Prostate gland (tissue), 2 donors: ENCODE measurements around the gene FIGNL2. TPM values are rescaled to one million over a fixed set of nuclear protein-coding genes. Genes with fewer than 3 reads are reported as not detected.

Experiments
- DNase-seq: peaks from one replicate; pipeline ENCODE4 v3.0.0-alpha.2; 2019; ENCODE audit warnings: low spot score
- H3K27ac ChIP-seq, 2 donors: fragments of 200-600 bp; sonication (generic); 2 replicates each; pipeline ENCODE4 v1.5.1; 2017 to 2019
- H3K27me3 ChIP-seq: fragments of 200-600 bp; sonication (generic); replicated peaks from 2 replicates; pipeline ENCODE4 v1.5.1; 2019; ENCODE audit not compliant: insufficient read depth
- H3K36me3 ChIP-seq, 2 donors: fragments of 200-600 bp; sonication (generic); 1 replicate in 1 of 2; 2 replicates in 1 of 2; pipeline versions ENCODE4 v1.5.1 to v1.8.1; 2017 to 2019
- H3K4me1 ChIP-seq: fragments of 200-600 bp; sonication (generic); replicated peaks from 2 replicates; pipeline ENCODE4 v1.5.1; 2019
- H3K4me3 ChIP-seq, 2 donors: fragments of 200-600 bp; sonication (generic); 2 replicates each; pipeline ENCODE4 v1.5.1; 2017 to 2019
- H3K9me3 ChIP-seq: fragments of 200-600 bp; sonication (generic); 2 replicates; pipeline ENCODE4 v1.5.1; 2017
- CTCF ChIP-seq, 4 experiments: fragments of 200-600 bp in 2 of 4; fragments of 450-650 bp in 2 of 4; sonication (generic) in 2 of 4; IDR thresholded peaks; 1 replicate in 3 of 4; 2 replicates in 1 of 4; pipeline ENCODE4 v1.5.1; 2016 to 2019; ENCODE audit warnings: antibody characterized with exemption in 4 of 4, mild to moderate bottlenecking in 2 of 4, moderate library complexity in 2 of 4
- POLR2A ChIP-seq: fragments of 450-650 bp; IDR thresholded peaks from one replicate; pipeline ENCODE4 v1.6.1; 2016; ENCODE audit warnings: antibody characterized with exemption, mild to moderate bottlenecking
- POLR2AphosphoS5 ChIP-seq: sonication (generic); formaldehyde crosslinking; IDR thresholded peaks from one replicate; pipeline ENCODE4 v1.6.1; 2017; ENCODE audit warnings: antibody characterized with exemption
- WGBS: methylation state at CpG from one replicate; pipeline ENCODE4 v1.1.5; 2018; 5-methylcytosine and 5-hydroxymethylcytosine counted together
- intact Hi-C: fragments of 100-400 bp; cut with DNase I; formaldehyde crosslinking; loops from one replicate; pipeline ENCODE4 v1.14.2; 2022
- total RNA-seq, 2 donors: library from RNA; depleted of rRNA; stranded (reverse); fragments of >200 nt; gene quantifications; one replicate each; pipeline ENCODE4 v1.1.0, GENCODE V29; 2016

Gene FIGNL2
- total RNA-seq, 2 donors from 2014 or later: 0.46 to 1.4 TPM

DNA sequence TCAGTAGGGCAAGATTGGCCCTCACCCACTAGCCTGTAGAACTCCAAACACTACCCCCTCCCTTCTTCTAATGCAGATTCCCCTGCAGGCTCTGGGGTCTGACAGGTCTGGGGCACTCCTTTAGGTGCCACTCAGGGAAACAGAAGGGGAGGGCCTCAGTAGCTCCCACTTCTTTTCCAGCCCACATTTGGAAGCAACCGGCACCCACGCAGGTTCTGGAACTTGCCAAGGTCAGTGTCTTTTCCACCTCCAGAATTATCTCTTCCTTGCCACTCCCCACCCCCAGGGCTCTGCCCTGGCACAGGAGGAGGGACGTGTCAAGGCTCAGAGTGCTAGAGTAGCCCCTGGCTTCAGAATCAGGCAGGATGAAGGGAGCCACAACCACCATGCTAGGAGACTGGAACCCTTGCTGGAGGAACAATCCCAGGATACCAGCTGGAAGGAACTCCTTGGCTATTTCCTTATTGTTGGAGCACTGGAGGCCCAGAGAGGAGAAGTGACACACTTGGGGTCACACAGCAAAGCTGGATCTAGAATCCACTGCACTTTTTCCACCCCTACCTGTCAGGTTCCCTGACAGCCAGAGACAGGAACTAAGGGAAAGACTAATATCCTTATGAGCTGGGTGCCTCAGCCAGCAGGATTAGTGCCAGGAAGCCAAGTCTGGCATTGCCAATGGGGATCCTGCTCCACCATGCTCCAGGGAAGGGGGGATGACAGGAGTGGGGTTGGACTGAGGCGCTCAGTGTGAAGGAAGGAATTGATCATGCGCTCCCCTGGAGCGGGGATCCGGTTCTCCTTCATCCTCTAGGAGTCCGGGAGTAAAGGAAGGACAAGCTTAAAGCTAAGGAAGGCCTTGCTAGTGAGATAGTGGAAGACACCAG lies 1.8 kb upstream of the FIGNL2 start:
- 80% methylated on average over 8 of the region's 8 CpGs for WGBS
- Histone ChIP-seq H3K27me3 (no peaks in the 10 kb centered on the region), H3K4me3 (no peak overlapping the region), H3K9me3 (no peaks in the 10 kb centered on the region), H3K36me3 (no peaks in the 10 kb centered on the region), H3K4me1 (no peaks in the 10 kb centered on the region), H3K27ac (no peak overlapping the region)
- TF ChIP-seq POLR2A (no peak), POLR2AphosphoS5 (no peak), CTCF (IDR thresholded peaks at IDR 0.05) (no peak)
- intact Hi-C loops: no loop called here
- no peak for DNase-seq

DNA sequence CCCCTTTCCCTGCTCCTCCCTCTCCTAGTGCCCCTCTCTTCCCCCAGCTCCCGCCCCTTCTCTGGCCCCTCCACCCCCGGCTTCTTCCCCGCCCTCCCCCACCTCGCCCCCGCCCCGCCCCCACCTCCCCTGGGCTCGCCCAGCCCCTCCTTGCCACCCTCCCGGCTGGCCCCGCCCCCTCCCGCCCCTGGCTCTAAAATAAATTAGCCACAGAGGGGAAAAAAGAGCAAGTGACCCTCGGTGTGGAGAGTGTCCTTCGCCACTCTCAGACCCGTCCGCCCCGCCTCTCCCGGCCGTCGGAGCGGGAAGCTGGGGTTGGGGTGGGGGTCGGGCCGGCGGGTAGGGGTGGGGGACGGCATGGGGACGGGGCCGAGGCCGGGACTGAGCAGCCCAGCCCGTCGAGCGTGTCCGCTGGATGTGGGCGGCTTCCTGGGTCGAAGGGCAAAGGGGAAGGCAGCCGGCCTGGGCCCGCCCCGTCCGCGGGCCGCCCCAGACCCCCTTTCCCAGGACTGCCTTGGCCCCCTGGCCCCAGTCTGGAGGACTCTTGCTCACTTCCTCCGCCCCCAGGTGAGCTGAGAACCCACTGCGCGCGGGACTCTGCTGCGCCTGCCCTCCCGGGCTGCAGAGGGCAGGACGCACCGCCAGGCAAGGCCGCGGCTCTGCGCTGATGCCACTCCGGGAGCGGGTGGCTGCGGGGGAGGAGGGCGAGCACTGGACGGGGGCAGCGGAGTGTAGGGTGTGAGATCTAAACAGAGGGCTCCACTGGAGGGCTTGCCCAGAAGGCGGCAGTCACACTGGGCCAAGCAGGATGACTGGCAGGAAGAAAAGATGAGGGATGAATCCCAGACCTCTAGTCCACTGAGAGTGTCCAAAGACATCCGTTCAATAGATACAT lies 570 bp upstream of the FIGNL2 start:
- Histone ChIP-seq H3K27me3 (no peaks in the 10 kb centered on the region), H3K4me1 (no peaks in the 10 kb centered on the region), H3K4me3 (peak overlapping the region; percentile 35 to 42), H3K36me3 (no peaks in the 10 kb centered on the region), H3K9me3 (no peaks in the 10 kb centered on the region), H3K27ac (no peak overlapping the region)
- intact Hi-C loops: no loop called here
- DNase-seq: no peak
- WGBS: 70% methylated on average over 44 of the region's 57 CpGs
- no peak for TF ChIP-seq CTCF (IDR thresholded peaks at IDR 0.05)
- TF ChIP-seq POLR2A: no peak
- no peak for TF ChIP-seq POLR2AphosphoS5

- Histone ChIP-seq H3K27ac (peak overlapping the region; percentile 20 to 36), H3K36me3 (no peaks in the 10 kb centered on the region), H3K9me3 (no peaks in the 10 kb centered on the region), H3K4me3 (peak overlapping the region; percentile 35 to 42), H3K27me3 (no peaks in the 10 kb centered on the region), H3K4me1 (no peaks in the 10 kb centered on the region)
- TF ChIP-seq CTCF (IDR thresholded peaks at IDR 0.05) (no peak), POLR2A (no peak), POLR2AphosphoS5 (no peak)
- DNase-seq: no peak
- intact Hi-C loops: no loop called here
- 1% methylated on average over 32 of the region's 40 CpGs for WGBS
Observed at GRCh38 chr12:51847643-51848325, 734 bp downstream of the FIGNL2 start.

DNA sequence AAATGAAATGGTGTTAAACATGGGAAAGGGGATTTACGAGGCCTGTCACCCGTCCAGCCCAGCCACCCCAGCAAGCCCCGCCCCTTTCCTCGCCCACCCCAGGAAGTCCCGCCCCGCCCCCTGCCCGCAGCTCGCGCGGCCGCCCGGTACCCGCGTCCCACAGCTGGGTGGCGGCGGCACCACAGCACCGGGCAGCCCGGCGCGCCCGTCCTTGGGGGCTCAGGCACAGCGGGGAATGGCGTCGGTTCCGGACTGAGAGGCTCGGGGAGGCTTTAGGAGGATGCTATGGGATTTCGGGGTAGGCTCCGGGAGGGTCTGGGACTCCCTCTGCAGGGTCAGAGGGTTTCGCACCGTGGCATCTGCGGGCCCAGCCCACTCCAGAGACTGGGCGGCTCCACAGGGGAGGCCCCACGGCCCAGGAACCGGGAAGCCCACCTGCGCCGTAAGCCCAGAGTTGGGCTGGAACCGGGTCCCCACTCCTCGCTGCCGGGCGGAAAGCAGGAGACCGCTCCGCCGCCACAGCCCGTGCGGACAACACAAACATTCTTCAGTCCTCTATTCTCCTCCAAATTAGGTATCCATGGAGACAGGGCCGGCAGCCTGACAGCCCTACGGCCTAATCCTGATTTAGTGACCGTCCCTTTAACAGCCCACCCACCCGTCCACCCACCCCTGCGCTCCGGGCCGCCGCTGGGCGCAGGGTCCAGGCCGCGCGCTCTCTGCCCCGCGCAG lies 1.4 kb downstream of the FIGNL2 start:
- intact Hi-C loops: no loop called here
- H3K4me3 ChIP-seq: peak overlapping the region; percentile 35 to 42

More for the DNA sequence above, 1.4 kb downstream of the FIGNL2 start:
- no peaks in the 10 kb centered on the region for H3K36me3 ChIP-seq
- TF ChIP-seq POLR2AphosphoS5 (no peak), POLR2A (no peak), CTCF (IDR thresholded peaks at IDR 0.05) (no peak)
- 2% methylated on average over 32 of the region's 59 CpGs for WGBS
- H3K4me1 ChIP-seq: no peaks in the 10 kb centered on the region
- DNase-seq: peak; percentile 34
- H3K9me3 ChIP-seq: no peaks in the 10 kb centered on the region
- H3K27ac ChIP-seq: peak overlapping the region in 1 of 2 donors; percentile 20
- no peaks in the 10 kb centered on the region for H3K27me3 ChIP-seq
